MCF 10A (cell line): ENCODE results near the gene PDIA5. TPM values are rescaled to one million over a fixed set of nuclear protein-coding genes. Genes with fewer than 3 reads are reported as not detected.
A peak's percentile ranks its signal among the peaks of the same experiment; 100 is the strongest.
"Not testable (repeated sequence)": the region's sequence is repeated elsewhere in the genome, so short reads cannot be mapped to it uniquely, and the experiment has no call there.

Experiments used
- BruUV-seq: library from RNA; stranded (reverse); fragments of 400-500 nt; replicated peaks from 2 replicates; lab custom pipeline; 2021; lab: Mats Ljungman, UMichigan
- CTCF ChIA-PET: fragments of 300-600 bp; sonication (Branson Sonifier 250); formaldehyde crosslinking; extraction: SDS; loops from one replicate; lab custom pipeline; 2021; ENCODE audit warnings: antibody characterized with exemption, inconsistent platforms; lab: Yijun Ruan, JAX
- POLR2A ChIA-PET: fragments of 300-600, 350-650 bp; sonication (Branson Sonifier 250); formaldehyde crosslinking; extraction: SDS; loops from one replicate; lab custom pipeline; 2020; ENCODE audit warnings: antibody characterized with exemption, inconsistent platforms; lab: Yijun Ruan, JAX
- DNase-seq: peaks from one replicate; pipeline ENCODE4 v3.0.0-alpha.2; 2018; ENCODE audit not compliant: unreplicated experiment
- H3K27ac Mint-ChIP-seq: one replicate; pipeline ENCODE4 v1.8.0; 2022; ENCODE audit warnings: mild to moderate bottlenecking, low read depth, mixed read lengths; ENCODE audit not compliant: unreplicated experiment
- H3K27me3 Mint-ChIP-seq: one replicate; pipeline ENCODE4 v1.8.0; 2022; ENCODE audit warnings: mixed read lengths; ENCODE audit not compliant: insufficient read depth, unreplicated experiment
- H3K36me3 Mint-ChIP-seq: one replicate; pipeline ENCODE4 v1.8.0; 2022; ENCODE audit warnings: mild to moderate bottlenecking, moderate library complexity, mixed read lengths; ENCODE audit not compliant: insufficient read depth, unreplicated experiment
- H3K4me1 Mint-ChIP-seq: one replicate; pipeline ENCODE4 v1.8.0; 2022; ENCODE audit warnings: mixed read lengths; ENCODE audit not compliant: insufficient read depth, unreplicated experiment
- H3K4me3 Mint-ChIP-seq: one replicate; pipeline ENCODE4 v1.8.0; 2022; ENCODE audit warnings: mild to moderate bottlenecking, moderate library complexity, mixed read lengths; ENCODE audit not compliant: unreplicated experiment
- H3K9me3 Mint-ChIP-seq: one replicate; pipeline ENCODE4 v1.8.0; 2022; ENCODE audit warnings: mixed read lengths; ENCODE audit not compliant: unreplicated experiment
- CTCF ChIP-seq: fragments of 200-600 bp; IDR thresholded peaks from one replicate; pipeline ENCODE4 v1.8.0; 2022; ENCODE audit warnings: antibody characterized with exemption, mild to moderate bottlenecking; ENCODE audit not compliant: unreplicated experiment
- intact Hi-C: fragments of 100-400 bp; cut with micrococcal nuclease; formaldehyde crosslinking; loops from 2 replicates; pipeline ENCODE4 v1.14.1; 2022
- total RNA-seq: library from RNA; stranded (reverse); gene quantifications from 2 replicates; pipeline ENCODE4 v1.2.3, GENCODE V29; 2022

The PDIA5 gene
- total RNA-seq, 1 experiment from 2014 or later = 47.7 TPM

DNA sequence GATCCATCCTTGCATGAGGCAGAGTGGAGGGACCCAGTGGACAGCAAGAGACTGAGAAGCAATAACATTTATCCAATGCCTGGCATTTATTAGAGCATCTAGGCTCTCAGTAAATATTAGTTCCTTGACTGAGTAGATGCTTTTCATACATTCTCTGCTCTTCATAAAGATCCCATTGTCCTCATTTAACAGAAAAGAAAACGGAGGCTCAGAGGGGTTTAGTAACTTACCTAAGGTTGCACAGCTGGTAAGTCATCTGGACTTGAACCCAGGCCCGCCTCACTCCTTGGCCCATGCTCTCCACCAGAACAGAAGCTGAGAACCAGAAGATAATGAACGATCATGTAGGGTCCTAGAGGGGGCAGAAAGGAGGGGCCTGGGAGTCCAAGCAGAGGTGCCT is 82.7 kb downstream of the PDIA5 start:
- POLR2A ChIA-PET = no interaction called here
- CTCF ChIA-PET = no interaction called here
- Mint-ChIP-seq H3K27ac (no peak overlapping the region), H3K27me3 (no peaks in the 10 kb centered on the region), H3K4me3 (no peak overlapping the region), H3K4me1 (no peaks in the 10 kb centered on the region), H3K9me3 (no peaks in the 10 kb centered on the region), H3K36me3 (peaks cover 36% of the 10 kb centered on the region)
- BruUV-seq = no TSS peak
- DNase-seq = no peak
- no peak for TF ChIP-seq CTCF
- intact Hi-C loops = no loop called here

- Mint-ChIP-seq H3K4me3 (no peak overlapping the region), H3K36me3 (peaks cover 37% of the 10 kb centered on the region), H3K27ac (no peak overlapping the region), H3K9me3 (no peaks in the 10 kb centered on the region), H3K4me1 (no peaks in the 10 kb centered on the region), H3K27me3 (no peaks in the 10 kb centered on the region)
- TF ChIP-seq CTCF = no peak
- ChIA-PET CTCF (interaction anchor here (0.7 kb wide), 2 partner anchors 8 to 291 kb away, joined by 4 read pairs; no protein-coding TSS in a partner anchor), POLR2A (no interaction called here)
- intact Hi-C loops = no loop called here
- BruUV-seq = no TSS peak
- no peak for DNase-seq
Observed at GRCh38 chr3:123150449-123151215, 83.8 kb downstream of the PDIA5 start.

DNA sequence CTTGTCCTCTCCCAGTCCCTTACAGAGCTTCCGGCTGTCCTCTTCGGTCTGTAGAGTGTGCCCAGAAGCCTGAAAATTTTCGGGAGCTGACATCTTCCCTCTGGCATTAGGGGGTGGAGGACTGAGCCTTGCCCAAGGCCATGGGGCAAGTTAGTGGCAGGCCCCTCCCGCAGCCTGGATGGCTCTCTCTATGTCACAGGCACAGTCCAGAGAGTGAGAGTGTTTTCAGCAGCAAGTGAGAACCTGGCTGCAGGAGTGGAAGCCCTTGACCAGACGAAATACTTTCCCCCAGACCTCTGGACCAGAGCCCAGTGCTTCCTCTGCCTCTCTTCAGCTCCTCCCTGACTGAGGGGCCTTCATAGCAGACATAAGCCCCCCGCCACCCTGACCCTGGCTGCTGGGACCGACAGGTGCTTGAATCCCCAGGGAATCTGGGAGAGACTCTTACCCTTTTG is 84.5 kb downstream of the PDIA5 start:
- intact Hi-C loops = no loop called here
- no TSS peak for BruUV-seq
- no peaks in the 10 kb centered on the region for H3K27me3 Mint-ChIP-seq
- POLR2A ChIA-PET = no interaction called here
- CTCF ChIA-PET = interaction anchor here (0.7 kb wide), 2 partner anchors 7 to 292 kb away, joined by 4 read pairs; no protein-coding TSS in a partner anchor
- TF ChIP-seq CTCF = no peak
- H3K4me3 Mint-ChIP-seq = no peak overlapping the region
- H3K9me3 Mint-ChIP-seq = no peaks in the 10 kb centered on the region
- no peaks in the 10 kb centered on the region for H3K4me1 Mint-ChIP-seq
- peaks cover 31% of the 10 kb centered on the region for H3K36me3 Mint-ChIP-seq
- DNase-seq = no peak
- peak overlapping the region; percentile 53 for H3K27ac Mint-ChIP-seq

- POLR2A ChIA-PET = interaction anchor here (0.6 kb wide), 1 partner anchor 26 kb away, joined by 3 read pairs; no protein-coding TSS in a partner anchor
- BruUV-seq = not testable (repeated sequence)
Observed at GRCh38 chr3:123151853-123152420, 85.1 kb downstream of the PDIA5 start.

More at GRCh38 chr3:123151853-123152420, 85.1 kb downstream of the PDIA5 start:
- CTCF ChIA-PET = interaction anchor here (0.6 kb wide), 1 partner anchor 104 kb away, joined by 7 read pairs; no protein-coding TSS in a partner anchor
- H3K27me3 Mint-ChIP-seq, H3K4me1 Mint-ChIP-seq, H3K9me3 Mint-ChIP-seq, H3K4me3 Mint-ChIP-seq, intact Hi-C loops, DNase-seq: not testable (repeated sequence)
- Mint-ChIP-seq H3K27ac (peak overlapping the region; percentile 53), H3K36me3 (peaks cover 28% of the 10 kb centered on the region)
